ENCODE data around the gene TRIM17. TPM values are rescaled to one million over a fixed set of nuclear protein-coding genes. Genes with fewer than 3 reads are reported as not detected.

The TRIM17 gene
- polyA plus RNA-seq, 5 donors = 2.3 to 3.9 (median 3.0) TPM

- DNase-seq = no peak
Measured at GRCh38 chr1:228379666-228380065, 37.0 kb downstream of the TRIM17 start.

- no peak for DNase-seq
Measured at GRCh38 chr1:228378873-228379460, 37.7 kb downstream of the TRIM17 start.

- DNase-seq = peak; percentile 78 to 83
Measured at GRCh38 chr1:228378090-228378872, 38.4 kb downstream of the TRIM17 start.

GRCh38 chr1:228377664-228378089 lies 39.0 kb downstream of the TRIM17 start:
- no peak for DNase-seq

GRCh38 chr1:228376651-228377631 lies 39.7 kb downstream of the TRIM17 start:
- no peak for DNase-seq

GRCh38 chr1:228376262-228376628 lies 40.4 kb downstream of the TRIM17 start:
- DNase-seq = no peak

GRCh38 chr1:228375578-228376261 lies 40.9 kb downstream of the TRIM17 start:
- DNase-seq = no peak

- DNase-seq = peak; percentile 75 to 91
Measured at GRCh38 chr1:228374711-228375577, 41.7 kb downstream of the TRIM17 start.

GRCh38 chr1:228373681-228374571 lies 42.7 kb downstream of the TRIM17 start:
- no peak for DNase-seq

GRCh38 chr1:228373004-228373680 lies 43.5 kb downstream of the TRIM17 start:
- no peak for DNase-seq

- DNase-seq = no peak
Measured at GRCh38 chr1:228372183-228373003, 44.3 kb downstream of the TRIM17 start.

- no peak for DNase-seq
Measured at GRCh38 chr1:228371741-228372182, 44.9 kb downstream of the TRIM17 start.

GRCh38 chr1:228370941-228371740 lies 45.5 kb downstream of the TRIM17 start:
- DNase-seq = no peak

GRCh38 chr1:228370439-228370940 lies 46.2 kb downstream of the TRIM17 start:
- no peak for DNase-seq

GRCh38 chr1:228369608-228370438 lies 46.8 kb downstream of the TRIM17 start:
- DNase-seq = no peak
